Activated T-cell treated with anti-CD3 and anti-CD28 coated beads, Interleukin-2, amount 50 U/mL, for 72 hours (primary cell): ENCODE measurements around the gene TMX1. TPM values are rescaled to one million over a fixed set of nuclear protein-coding genes. Genes with fewer than 3 reads are reported as not detected.

Source experiments
- ATAC-seq, 2 donors: fragments of 150-1000 bp; cut with Tn5 transposase; replicated peaks in 1 of 2; 2 replicates each; pipeline ENCODE4 v1.10.0; 2021; ENCODE audit warnings: moderate library complexity in 2 of 2, mild to moderate bottlenecking in 1 of 2
- DNase-seq, 2 donors: peaks; one replicate each; pipeline ENCODE4 v3.0.0; 2021 to 2022; ENCODE audit warnings: mixed read lengths in 1 of 2
- H3K27ac Mint-ChIP-seq: one replicate; pipeline ENCODE4 v1.8.0; 2022; ENCODE audit warnings: mild to moderate bottlenecking, moderate library complexity, mixed read lengths
- H3K27me3 Mint-ChIP-seq: one replicate; pipeline ENCODE4 v1.8.0; 2022; ENCODE audit warnings: low read depth, mixed read lengths
- H3K36me3 Mint-ChIP-seq, 2 donors: one replicate each; pipeline ENCODE4 v1.8.0; 2022; ENCODE audit warnings: mixed read lengths in 2 of 2, mild to moderate bottlenecking in 1 of 2; ENCODE audit not compliant: insufficient read depth in 2 of 2
- H3K4me1 Mint-ChIP-seq: one replicate; pipeline ENCODE4 v1.8.0; 2022; ENCODE audit warnings: low read depth, mixed read lengths
- H3K4me3 Mint-ChIP-seq, 2 donors: one replicate each; pipeline ENCODE4 v1.8.0; 2022; ENCODE audit warnings: mild to moderate bottlenecking in 2 of 2, mixed read lengths in 2 of 2, moderate library complexity in 2 of 2
- H3K9me3 Mint-ChIP-seq, 2 donors: one replicate each; pipeline ENCODE4 v1.8.0; 2022; ENCODE audit warnings: mixed read lengths in 2 of 2
- total RNA-seq, 2 donors: library from RNA; stranded (reverse); gene quantifications; one replicate each; pipeline ENCODE4 v1.2.3, GENCODE V29; 2022

TMX1 gene
- total RNA-seq, result 10 to 100 TPM; 25.7 to 28.9 TPM

- no peak within 1 kb of the TSS for H3K4me3 Mint-ChIP-seq
- H3K27me3 Mint-ChIP-seq, result no peaks in the 10 kb centered on the region
- peak; percentile 93 for ATAC-seq
- peaks cover 32% of the 10 kb centered on the region for H3K4me1 Mint-ChIP-seq
- peaks cover 1 to 4% of the 10 kb centered on the region in 2 donors for H3K36me3 Mint-ChIP-seq
- peak; percentile 89 to 90 for DNase-seq
- H3K27ac Mint-ChIP-seq, result no peak within 1 kb of the TSS
- H3K9me3 Mint-ChIP-seq, result peaks cover 0 to 2% of the 10 kb centered on the region in 2 donors
Measured at GRCh38 chr14:51239813-51240803, at the start of gene TMX1. Gene TMX1, plus strand, starts transcription at chr14:51240247. Its CDS starts 46 bp downstream, at chr14:51240293.

GRCh38 chr14:51201890-51202289 is 38.2 kb upstream of the TMX1 start:
- ATAC-seq (no peak), DNase-seq (no peak)
- Mint-ChIP-seq H3K27ac (no peak overlapping the region), H3K36me3 (peaks cover 0 to 1% of the 10 kb centered on the region in 2 donors), H3K4me1 (no peaks in the 10 kb centered on the region), H3K4me3 (no peak overlapping the region), H3K27me3 (peaks cover 32% of the 10 kb centered on the region), H3K9me3 (peaks cover 0 to 2% of the 10 kb centered on the region in 2 donors)

GRCh38 chr14:51202914-51203665 is 37.0 kb upstream of the TMX1 start:
- Mint-ChIP-seq H3K9me3 (peaks cover 0 to 2% of the 10 kb centered on the region in 2 donors), H3K4me3 (no peak overlapping the region), H3K36me3 (peaks cover 0 to 1% of the 10 kb centered on the region in 2 donors), H3K4me1 (no peaks in the 10 kb centered on the region), H3K27ac (no peak overlapping the region), H3K27me3 (peaks cover 37% of the 10 kb centered on the region)
- DNase-seq (peak in 1 of 2 donors; percentile 2), ATAC-seq (peak in 1 of 2 donors; percentile 13)

- Mint-ChIP-seq H3K4me1 (no peaks in the 10 kb centered on the region), H3K9me3 (peaks cover 0 to 2% of the 10 kb centered on the region in 2 donors), H3K36me3 (peaks cover 0 to 1% of the 10 kb centered on the region in 2 donors), H3K27ac (no peak overlapping the region), H3K4me3 (no peak overlapping the region), H3K27me3 (peaks cover 41% of the 10 kb centered on the region)
- ATAC-seq, result no peak
- no peak for DNase-seq
Measured at GRCh38 chr14:51203881-51204280, 36.2 kb upstream of the TMX1 start.

- no peak for ATAC-seq
- Mint-ChIP-seq H3K36me3 (peaks cover 0 to 1% of the 10 kb centered on the region in 2 donors), H3K4me3 (no peak overlapping the region)
Measured at GRCh38 chr14:51205486-51205885, 34.6 kb upstream of the TMX1 start.

GRCh38 chr14:51206462-51206861 is 33.6 kb upstream of the TMX1 start:
- Mint-ChIP-seq H3K27me3 (peaks cover 27% of the 10 kb centered on the region), H3K36me3 (no peaks in the 10 kb centered on the region), H3K27ac (no peak overlapping the region), H3K4me1 (no peaks in the 10 kb centered on the region), H3K4me3 (no peak overlapping the region), H3K9me3 (no peaks in the 10 kb centered on the region)
- DNase-seq (no peak), ATAC-seq (no peak)

More at GRCh38 chr14:51205486-51205885, 34.6 kb upstream of the TMX1 start:
- no peak for DNase-seq
- no peak overlapping the region for H3K27ac Mint-ChIP-seq
- peaks cover 0 to 2% of the 10 kb centered on the region in 2 donors for H3K9me3 Mint-ChIP-seq
- H3K4me1 Mint-ChIP-seq, result no peaks in the 10 kb centered on the region
- peaks cover 33% of the 10 kb centered on the region for H3K27me3 Mint-ChIP-seq

GRCh38 chr14:51207621-51208020 is 32.4 kb upstream of the TMX1 start:
- ATAC-seq (no peak), DNase-seq (no peak)
- no peak overlapping the region for H3K27ac Mint-ChIP-seq
- H3K36me3 Mint-ChIP-seq, result no peaks in the 10 kb centered on the region
- no peak overlapping the region for H3K4me3 Mint-ChIP-seq
- H3K9me3 Mint-ChIP-seq, result no peaks in the 10 kb centered on the region
- H3K27me3 Mint-ChIP-seq, result peaks cover 17% of the 10 kb centered on the region
- H3K4me1 Mint-ChIP-seq, result no peaks in the 10 kb centered on the region

- H3K4me1 Mint-ChIP-seq, result no peaks in the 10 kb centered on the region
- DNase-seq (no peak), ATAC-seq (no peak)
- H3K27me3 Mint-ChIP-seq, result peaks cover 12% of the 10 kb centered on the region
- H3K27ac Mint-ChIP-seq, result no peak overlapping the region
- H3K9me3 Mint-ChIP-seq, result no peaks in the 10 kb centered on the region
- no peak overlapping the region for H3K4me3 Mint-ChIP-seq
- no peaks in the 10 kb centered on the region for H3K36me3 Mint-ChIP-seq
Measured at GRCh38 chr14:51208982-51209381, 31.1 kb upstream of the TMX1 start.

- DNase-seq (no peak), ATAC-seq (no peak)
- Mint-ChIP-seq H3K4me1 (no peaks in the 10 kb centered on the region), H3K4me3 (no peak overlapping the region), H3K36me3 (no peaks in the 10 kb centered on the region), H3K9me3 (no peaks in the 10 kb centered on the region), H3K27me3 (peaks cover 12% of the 10 kb centered on the region), H3K27ac (no peak overlapping the region)
Measured at GRCh38 chr14:51209457-51209856, 30.6 kb upstream of the TMX1 start.

- H3K4me3 Mint-ChIP-seq, result no peak overlapping the region
- H3K4me1 Mint-ChIP-seq, result no peaks in the 10 kb centered on the region
- ATAC-seq (no peak), DNase-seq (no peak)
- no peak overlapping the region for H3K27ac Mint-ChIP-seq
- no peaks in the 10 kb centered on the region for H3K36me3 Mint-ChIP-seq
- peaks cover 12% of the 10 kb centered on the region for H3K27me3 Mint-ChIP-seq
- no peaks in the 10 kb centered on the region for H3K9me3 Mint-ChIP-seq
Measured at GRCh38 chr14:51210594-51210993, 29.5 kb upstream of the TMX1 start.

GRCh38 chr14:51211149-51211548 is 28.9 kb upstream of the TMX1 start:
- ATAC-seq (no peak), DNase-seq (no peak)
- Mint-ChIP-seq H3K4me1 (no peaks in the 10 kb centered on the region), H3K36me3 (no peaks in the 10 kb centered on the region), H3K27ac (no peak overlapping the region), H3K9me3 (no peaks in the 10 kb centered on the region), H3K4me3 (no peak overlapping the region), H3K27me3 (peaks cover 12% of the 10 kb centered on the region)

GRCh38 chr14:51216602-51217001 is 23.4 kb upstream of the TMX1 start:
- Mint-ChIP-seq H3K4me1 (no peaks in the 10 kb centered on the region), H3K9me3 (no peaks in the 10 kb centered on the region), H3K36me3 (no peaks in the 10 kb centered on the region), H3K4me3 (no peak overlapping the region), H3K27ac (no peak overlapping the region), H3K27me3 (no peaks in the 10 kb centered on the region)
- no peak for ATAC-seq
- DNase-seq, result no peak
